Retinal pigment epithelial cell (primary cell): ENCODE measurements around the gene COLGALT1.
"Not testable (repeated sequence)": the region's sequence is repeated elsewhere in the genome, so short reads cannot be mapped to it uniquely, and the experiment has no call there.

Source experiments
- DNase-seq: peaks from one replicate; pipeline ENCODE4 v3.0.0-alpha.2; 2010; ENCODE audit warnings: low read depth
- H3K4me3 ChIP-seq: 2 replicates; pipeline ENCODE4 v1.5.1; 2011; ENCODE audit warnings: mild to moderate bottlenecking, low read length, control low read depth, moderate library complexity
- TF ChIP-seq, protein P1 (sequence below): conservative IDR thresholded peaks from 2 replicates; pipeline ENCODE4 v1.5.1; 2011; ENCODE audit warnings: low read depth, low read length, control low read depth, inconsistent platforms

COLGALT1 gene

DNA sequence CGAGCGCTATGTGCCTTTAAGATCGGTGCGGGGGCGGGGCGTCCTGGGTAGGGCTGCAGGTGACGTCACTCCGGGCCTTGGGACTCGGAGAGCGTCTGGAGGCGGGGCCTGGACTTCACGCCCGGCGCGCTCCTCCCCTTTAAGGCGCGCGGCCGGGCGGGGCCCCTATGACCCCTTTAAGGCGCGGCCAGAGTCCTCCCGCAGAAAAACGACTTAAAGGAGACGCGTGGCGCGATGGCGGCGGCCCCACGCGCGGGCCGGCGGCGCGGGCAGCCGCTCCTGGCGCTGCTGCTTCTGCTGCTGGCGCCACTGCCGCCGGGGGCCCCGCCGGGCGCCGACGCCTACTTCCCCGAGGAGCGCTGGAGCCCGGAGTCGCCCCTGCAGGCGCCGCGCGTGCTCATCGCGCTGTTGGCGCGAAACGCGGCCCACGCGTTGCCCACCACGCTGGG lies at the start of gene COLGALT1:
TSS of gene COLGALT1 (plus strand) at position 170 of the 449 bp plus-strand sequence. CDS start at position 235, 65 bp downstream.
- H3K4me3 ChIP-seq = peak within 1 kb of the TSS; percentile 80
- TF ChIP-seq, protein P1, sequence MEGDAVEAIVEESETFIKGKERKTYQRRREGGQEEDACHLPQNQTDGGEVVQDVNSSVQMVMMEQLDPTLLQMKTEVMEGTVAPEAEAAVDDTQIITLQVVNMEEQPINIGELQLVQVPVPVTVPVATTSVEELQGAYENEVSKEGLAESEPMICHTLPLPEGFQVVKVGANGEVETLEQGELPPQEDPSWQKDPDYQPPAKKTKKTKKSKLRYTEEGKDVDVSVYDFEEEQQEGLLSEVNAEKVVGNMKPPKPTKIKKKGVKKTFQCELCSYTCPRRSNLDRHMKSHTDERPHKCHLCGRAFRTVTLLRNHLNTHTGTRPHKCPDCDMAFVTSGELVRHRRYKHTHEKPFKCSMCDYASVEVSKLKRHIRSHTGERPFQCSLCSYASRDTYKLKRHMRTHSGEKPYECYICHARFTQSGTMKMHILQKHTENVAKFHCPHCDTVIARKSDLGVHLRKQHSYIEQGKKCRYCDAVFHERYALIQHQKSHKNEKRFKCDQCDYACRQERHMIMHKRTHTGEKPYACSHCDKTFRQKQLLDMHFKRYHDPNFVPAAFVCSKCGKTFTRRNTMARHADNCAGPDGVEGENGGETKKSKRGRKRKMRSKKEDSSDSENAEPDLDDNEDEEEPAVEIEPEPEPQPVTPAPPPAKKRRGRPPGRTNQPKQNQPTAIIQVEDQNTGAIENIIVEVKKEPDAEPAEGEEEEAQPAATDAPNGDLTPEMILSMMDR = no peak
- peak; percentile 66 for DNase-seq

DNA sequence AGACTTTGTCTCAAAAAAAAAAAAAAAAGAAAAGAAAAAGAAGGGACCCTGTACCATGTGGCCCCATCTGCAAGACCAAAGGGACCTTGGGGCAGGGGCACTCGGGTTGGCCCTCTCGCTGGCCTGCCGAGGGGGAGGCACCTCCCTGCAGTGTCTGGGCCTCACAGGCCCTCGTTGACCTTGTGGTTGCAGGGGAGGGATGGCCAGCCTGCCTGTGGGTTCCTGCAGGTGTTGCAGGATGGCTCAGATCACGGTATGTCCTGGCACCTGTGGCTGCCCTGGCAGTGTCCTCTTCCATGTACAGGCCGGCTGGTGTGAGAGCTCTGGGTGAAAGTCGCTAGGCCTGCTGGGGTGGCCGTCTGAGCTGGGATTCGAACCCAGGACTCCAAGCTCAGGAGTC lies 48.7 kb upstream of the COLGALT1 start:
- TF ChIP-seq, protein P1 = no peak
- DNase-seq = no peak
- no peak overlapping the region for H3K4me3 ChIP-seq

DNA sequence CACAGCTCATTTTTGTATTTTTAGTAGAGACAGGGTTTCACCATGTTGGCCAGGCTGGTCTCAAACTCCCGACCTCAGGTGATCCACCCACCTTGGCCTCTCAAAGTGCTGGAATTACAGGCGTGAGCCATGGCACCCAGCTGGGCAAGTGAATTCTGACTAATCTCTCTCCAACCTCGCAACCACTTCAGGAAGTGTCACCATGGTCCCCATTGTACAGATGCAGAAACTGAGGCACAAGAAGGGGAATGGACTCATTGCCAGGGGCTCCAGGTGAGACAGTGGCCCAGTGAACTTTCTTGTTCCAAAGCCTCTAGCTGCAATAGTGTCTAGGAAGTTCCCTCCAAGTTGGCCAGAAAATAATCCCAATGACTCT lies 46.9 kb upstream of the COLGALT1 start:
- not testable (repeated sequence) for DNase-seq, H3K4me3 ChIP-seq

DNA sequence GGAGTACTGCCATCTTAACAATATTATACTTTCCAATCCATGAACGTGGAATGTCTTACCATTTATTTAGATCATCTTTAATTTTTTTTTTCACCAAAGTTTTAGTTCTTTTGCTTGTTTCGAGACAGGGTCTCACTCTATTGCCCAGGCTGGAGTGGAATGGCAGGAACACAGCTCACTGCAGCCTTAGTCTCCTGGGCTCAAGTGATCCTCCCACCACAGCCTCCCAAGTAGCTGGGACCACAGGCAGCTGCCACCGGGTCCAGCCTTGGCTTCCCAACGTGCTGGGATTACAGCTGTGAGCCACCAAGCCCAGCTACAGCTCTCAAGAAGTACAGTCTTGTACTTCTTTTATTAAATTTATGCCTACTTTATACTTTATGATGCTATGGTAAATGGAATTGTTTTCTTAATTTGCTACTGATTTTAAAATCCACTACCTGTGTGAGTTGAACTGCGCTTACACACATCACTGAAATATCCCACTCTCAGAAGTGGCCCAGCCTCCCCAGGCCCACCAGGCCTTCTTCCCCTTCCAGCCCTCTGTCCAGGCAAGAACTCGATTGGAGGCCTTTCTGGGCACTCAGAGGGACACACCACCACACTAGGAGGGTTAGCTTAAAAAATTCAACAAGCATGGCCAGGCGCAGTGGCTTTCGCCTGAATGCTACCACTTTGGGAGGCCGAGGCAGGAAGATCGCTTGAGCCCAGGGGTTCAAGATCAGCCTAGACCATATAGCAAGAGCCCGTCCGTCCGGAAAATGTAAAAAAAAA lies 45.0 kb upstream of the COLGALT1 start:
- DNase-seq = no peak
- TF ChIP-seq, protein P1 = no peak
- peak overlapping the region; percentile 69 for H3K4me3 ChIP-seq

DNA sequence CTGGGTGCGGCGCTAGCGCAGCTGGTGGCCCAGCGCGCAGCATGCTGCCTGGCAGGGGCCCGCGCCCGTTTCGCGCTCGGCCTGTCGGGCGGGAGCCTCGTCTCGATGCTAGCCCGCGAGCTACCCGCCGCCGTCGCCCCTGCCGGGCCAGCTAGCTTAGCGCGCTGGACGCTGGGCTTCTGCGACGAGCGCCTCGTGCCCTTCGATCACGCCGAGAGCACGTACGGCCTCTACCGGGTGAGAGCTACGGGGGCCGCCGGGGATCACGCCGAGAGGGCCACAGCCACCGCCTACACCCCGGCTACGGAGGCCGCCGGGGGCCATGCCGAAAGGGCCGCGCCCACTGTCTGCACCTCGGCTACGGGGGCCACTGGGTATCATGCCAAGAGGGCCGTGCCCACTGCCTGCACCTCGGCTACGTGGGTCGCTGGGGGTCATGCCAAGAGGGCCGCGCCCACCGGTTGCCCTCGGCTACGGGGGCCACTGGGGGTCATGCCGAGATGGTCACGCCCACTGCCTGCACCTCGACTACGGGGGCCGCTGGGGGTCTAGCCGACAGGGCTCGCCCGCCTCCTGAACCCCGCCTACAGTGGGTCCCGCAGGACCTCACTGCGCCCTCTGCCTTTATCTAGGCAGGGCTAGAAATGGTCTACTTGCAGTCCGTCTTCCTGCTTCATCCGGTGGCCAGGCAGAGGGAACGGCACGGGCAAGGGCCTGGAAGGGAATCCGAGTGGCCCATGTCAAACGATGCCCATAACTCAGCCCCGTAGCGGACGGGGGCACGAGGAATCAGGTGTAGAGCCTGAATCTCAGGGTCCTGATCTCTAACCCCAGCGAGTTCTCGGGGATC lies 43.5 kb upstream of the COLGALT1 start:
- DNase-seq = peak; percentile 55
- TF ChIP-seq, protein P1 = peak; percentile 28
- H3K4me3 ChIP-seq = peak overlapping the region; percentile 69

DNA sequence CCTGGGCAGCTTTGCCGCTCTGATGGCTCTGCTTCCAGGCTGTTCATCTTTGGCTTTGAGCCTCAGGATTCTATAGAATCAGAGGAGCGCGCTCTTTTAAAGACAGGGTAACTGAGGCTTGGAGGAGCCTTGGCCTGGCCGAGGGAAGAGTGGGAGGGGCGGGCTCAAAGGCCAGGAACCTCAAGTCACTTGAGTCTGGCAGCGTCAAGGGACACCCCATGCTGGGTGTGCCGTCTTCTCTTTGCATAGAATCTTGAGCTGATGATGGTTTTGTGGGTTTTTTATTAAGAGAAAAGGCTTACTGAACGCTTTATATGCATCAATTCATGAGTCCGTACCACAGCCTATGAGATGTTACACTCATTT lies 42.9 kb upstream of the COLGALT1 start:
- TF ChIP-seq, protein P1 = no peak
- no peak for DNase-seq
- peak overlapping the region; percentile 69 for H3K4me3 ChIP-seq

DNA sequence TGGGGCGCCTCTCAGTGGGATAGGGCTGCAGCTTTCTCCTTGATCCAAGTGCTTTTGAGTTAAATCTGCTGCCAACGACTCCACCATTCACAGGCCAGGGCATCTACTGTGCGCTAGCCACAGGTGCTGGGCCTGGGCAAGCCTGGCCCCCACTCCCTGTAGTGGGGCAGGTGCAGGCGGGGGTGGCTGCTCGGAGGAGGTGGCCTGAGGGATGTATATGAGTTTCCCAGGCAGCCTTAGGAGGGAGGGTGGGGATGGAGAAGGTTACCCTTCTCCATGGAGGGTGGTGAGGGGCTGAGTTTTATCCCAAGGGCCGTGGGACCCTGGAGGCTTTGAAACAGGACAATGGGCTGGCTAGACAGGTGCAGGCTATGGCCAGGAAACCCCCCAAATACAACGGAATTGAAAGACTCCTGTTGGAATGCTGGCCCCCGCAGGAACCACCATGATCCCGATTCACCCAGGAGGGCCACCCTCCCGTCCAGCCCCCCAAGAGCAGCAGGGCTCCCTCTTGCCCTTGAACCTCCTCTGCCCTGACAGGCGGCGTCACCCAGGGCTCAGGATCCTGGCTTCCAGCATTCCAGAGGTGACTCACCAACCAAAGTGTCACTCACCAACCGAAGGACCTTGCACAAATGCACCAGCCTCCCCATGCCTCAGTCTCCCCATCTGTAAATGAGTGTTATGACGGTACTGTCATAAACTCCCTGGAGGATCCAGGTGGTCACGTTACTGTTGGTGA lies 39.9 kb upstream of the COLGALT1 start:
- H3K4me3 ChIP-seq = no peak overlapping the region
- DNase-seq = no peak
- TF ChIP-seq, protein P1 = no peak
